Suppressor macrophage treated with lipopolysaccharide for 4 hours (primary cell): ENCODE measurements around the gene SCUBE1.
"Not testable (repeated sequence)": the region's sequence is repeated elsewhere in the genome, so short reads cannot be mapped to it uniquely, and the experiment has no call there.

ENCODE experiments used
- DNase-seq: peaks from one replicate; pipeline ENCODE4 v3.0.0-alpha.2; 2020

SCUBE1 gene

GRCh38 chr22:43299736-43300135 is 43.4 kb downstream of the SCUBE1 start:
- no peak for DNase-seq

GRCh38 chr22:43298062-43298801 is 44.9 kb downstream of the SCUBE1 start:
- DNase-seq = no peak

- DNase-seq = no peak
These were observed 45.7 kb downstream of the SCUBE1 start for GRCh38 chr22:43297270-43298061.

- DNase-seq = no peak
These were observed 46.8 kb downstream of the SCUBE1 start for GRCh38 chr22:43296276-43296902.

GRCh38 chr22:43295660-43296059 is 47.5 kb downstream of the SCUBE1 start:
- no peak for DNase-seq

- no peak for DNase-seq
These were observed 48.0 kb downstream of the SCUBE1 start for GRCh38 chr22:43295173-43295572.

GRCh38 chr22:43293655-43294392 is 49.3 kb downstream of the SCUBE1 start:
- peak; percentile 56 for DNase-seq

GRCh38 chr22:43293259-43293654 is 49.9 kb downstream of the SCUBE1 start:
- no peak for DNase-seq

GRCh38 chr22:43292630-43293018 is 50.5 kb downstream of the SCUBE1 start:
- no peak for DNase-seq

- DNase-seq = no peak
These were observed 51.8 kb downstream of the SCUBE1 start for GRCh38 chr22:43291381-43291780.

- DNase-seq = peak; percentile 9
These were observed 53.0 kb downstream of the SCUBE1 start for GRCh38 chr22:43289976-43290721.

GRCh38 chr22:43289531-43289963 is 53.6 kb downstream of the SCUBE1 start:
- peak; percentile 21 for DNase-seq

GRCh38 chr22:43288807-43289420 is 54.3 kb downstream of the SCUBE1 start:
- DNase-seq = no peak

GRCh38 chr22:43288378-43288777 is 54.8 kb downstream of the SCUBE1 start:
- DNase-seq = no peak

- no peak for DNase-seq
These were observed 55.7 kb downstream of the SCUBE1 start for GRCh38 chr22:43287441-43287840.

- no peak for DNase-seq
These were observed 61.8 kb downstream of the SCUBE1 start for GRCh38 chr22:43281394-43281793.

GRCh38 chr22:43280523-43280886 is 62.7 kb downstream of the SCUBE1 start:
- DNase-seq = not testable (repeated sequence)

GRCh38 chr22:43279867-43280522 is 63.2 kb downstream of the SCUBE1 start:
- no peak for DNase-seq

GRCh38 chr22:43277987-43278601 is 65.1 kb downstream of the SCUBE1 start:
- DNase-seq = no peak

- no peak for DNase-seq
These were observed 66.1 kb downstream of the SCUBE1 start for GRCh38 chr22:43277091-43277490.

- no peak for DNase-seq
These were observed 66.9 kb downstream of the SCUBE1 start for GRCh38 chr22:43276321-43276720.
